Measurements from ENCODE around the gene ADAMTSL2.

The ADAMTSL2 gene

DNA sequence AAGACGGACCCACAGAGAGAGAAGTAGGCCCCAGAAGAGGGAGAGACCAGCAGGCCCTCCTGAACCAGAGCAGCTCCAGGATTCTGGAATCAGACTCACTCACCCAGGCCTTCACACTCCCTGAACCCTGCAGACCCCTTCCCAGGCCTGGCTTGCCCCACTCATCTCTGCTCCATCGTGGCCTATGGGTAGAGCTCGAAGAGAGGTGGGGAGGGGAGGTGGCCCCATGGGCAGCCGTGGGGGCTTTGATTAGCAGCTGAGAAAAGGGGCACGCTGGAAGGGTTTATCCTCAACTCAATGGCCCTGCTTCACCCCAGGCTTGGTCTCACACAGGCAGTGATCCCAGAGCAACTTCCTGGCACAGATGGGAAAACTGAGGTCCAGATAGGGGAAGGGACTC, 10.4 kb upstream of the ADAMTSL2 start:
- no peaks in the 10 kb centered on the region for H3K9me3 ChIP-seq (ENCODE audit: insufficient read depth, low read length)
- no peaks in the 10 kb centered on the region for H3K79me2 ChIP-seq (ENCODE audit: insufficient read depth, low read length)
- no peaks in the 10 kb centered on the region for H4K20me1 ChIP-seq (ENCODE audit: low read depth, low read length)
- no peaks in the 10 kb centered on the region for H3K27me3 ChIP-seq (ENCODE audit: low read length)
- TF ChIP-seq, protein P1, sequence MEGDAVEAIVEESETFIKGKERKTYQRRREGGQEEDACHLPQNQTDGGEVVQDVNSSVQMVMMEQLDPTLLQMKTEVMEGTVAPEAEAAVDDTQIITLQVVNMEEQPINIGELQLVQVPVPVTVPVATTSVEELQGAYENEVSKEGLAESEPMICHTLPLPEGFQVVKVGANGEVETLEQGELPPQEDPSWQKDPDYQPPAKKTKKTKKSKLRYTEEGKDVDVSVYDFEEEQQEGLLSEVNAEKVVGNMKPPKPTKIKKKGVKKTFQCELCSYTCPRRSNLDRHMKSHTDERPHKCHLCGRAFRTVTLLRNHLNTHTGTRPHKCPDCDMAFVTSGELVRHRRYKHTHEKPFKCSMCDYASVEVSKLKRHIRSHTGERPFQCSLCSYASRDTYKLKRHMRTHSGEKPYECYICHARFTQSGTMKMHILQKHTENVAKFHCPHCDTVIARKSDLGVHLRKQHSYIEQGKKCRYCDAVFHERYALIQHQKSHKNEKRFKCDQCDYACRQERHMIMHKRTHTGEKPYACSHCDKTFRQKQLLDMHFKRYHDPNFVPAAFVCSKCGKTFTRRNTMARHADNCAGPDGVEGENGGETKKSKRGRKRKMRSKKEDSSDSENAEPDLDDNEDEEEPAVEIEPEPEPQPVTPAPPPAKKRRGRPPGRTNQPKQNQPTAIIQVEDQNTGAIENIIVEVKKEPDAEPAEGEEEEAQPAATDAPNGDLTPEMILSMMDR (IDR thresholded peaks at IDR 0.05; ENCODE audit: insufficient read depth, low read length, poor library complexity, severe bottlenecking), result no peak
- no peak for TF ChIP-seq EZH2phosphoT487 (conservative IDR thresholded peaks at IDR 0.05; ENCODE audit: low read length)
- H3K36me3 ChIP-seq (ENCODE audit: low read length), result no peaks in the 10 kb centered on the region
- H2AFZ ChIP-seq (ENCODE audit: low read depth, low read length, severe bottlenecking), result no peak overlapping the region
- no peaks in the 10 kb centered on the region for H3K9me2 ChIP-seq (replicated peaks; ENCODE audit: insufficient read depth, low read length)
- no peak overlapping the region for H3K27ac ChIP-seq (ENCODE audit: low read depth, low read length)
- no peak overlapping the region for H3K4me2 ChIP-seq (ENCODE audit: low read depth, low read length, poor library complexity, severe bottlenecking)
- no peaks in the 10 kb centered on the region for H3F3A ChIP-seq (ENCODE audit: insufficient read depth)
- H3K9ac ChIP-seq (ENCODE audit: low read length), result no peak overlapping the region
- no peak overlapping the region for H3K4me3 ChIP-seq (ENCODE audit: insufficient read depth, low read length, poor library complexity, severe bottlenecking)

DNA sequence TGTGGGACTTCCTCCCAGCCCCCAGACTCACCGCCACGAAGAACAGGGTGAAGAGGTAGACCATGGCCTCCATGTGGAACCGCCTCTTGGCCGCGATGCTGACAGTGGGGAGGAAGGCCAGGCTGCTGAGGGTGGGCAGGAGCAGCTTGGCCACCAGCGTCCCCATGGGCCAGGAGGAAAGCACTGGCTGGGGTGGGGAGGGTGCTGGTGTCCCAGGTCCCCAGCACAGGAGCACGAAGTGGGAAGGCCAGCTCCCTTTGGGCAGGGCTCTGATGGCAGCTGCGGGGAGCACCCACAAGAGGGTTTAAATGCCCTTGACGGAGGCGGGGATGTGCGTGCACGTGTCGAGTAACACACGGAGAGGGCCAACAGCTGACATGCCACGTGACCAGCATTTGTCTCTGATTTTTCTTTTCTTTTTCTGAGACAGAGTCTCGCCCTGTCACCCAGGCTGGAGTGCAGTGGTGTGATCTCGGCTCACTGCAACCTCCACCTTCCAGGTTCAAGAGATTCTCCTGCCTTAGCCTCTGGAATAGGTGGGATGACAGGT, 9.8 kb upstream of the ADAMTSL2 start, which contains the start of gene MYMK:
TSS of gene MYMK (minus strand) at position 281 of the 550 bp plus-strand sequence. CDS start at position 166, 115 bp downstream.
- TF ChIP-seq, protein P1 (IDR thresholded peaks at IDR 0.05; ENCODE audit: insufficient read depth, low read length, poor library complexity, severe bottlenecking), result no peak
- TF ChIP-seq EZH2phosphoT487 (conservative IDR thresholded peaks at IDR 0.05; ENCODE audit: low read length), result no peak
- no peaks in the 10 kb centered on the region for H3K36me3 ChIP-seq (ENCODE audit: low read length)
- no peak within 1 kb of the TSS for H3K4me2 ChIP-seq (ENCODE audit: low read depth, low read length, poor library complexity, severe bottlenecking)
- H3K4me3 ChIP-seq (ENCODE audit: insufficient read depth, low read length, poor library complexity, severe bottlenecking), result no peak within 1 kb of the TSS
- H3K9ac ChIP-seq (ENCODE audit: low read length), result no peak within 1 kb of the TSS
- no peaks in the 10 kb centered on the region for H3K27me3 ChIP-seq (ENCODE audit: low read length)
- no peaks in the 10 kb centered on the region for H3F3A ChIP-seq (ENCODE audit: insufficient read depth)
- no peaks in the 10 kb centered on the region for H3K9me3 ChIP-seq (ENCODE audit: insufficient read depth, low read length)
- no peak within 1 kb of the TSS for H2AFZ ChIP-seq (ENCODE audit: low read depth, low read length, severe bottlenecking)
- H4K20me1 ChIP-seq (ENCODE audit: low read depth, low read length), result no peaks in the 10 kb centered on the region
- H3K79me2 ChIP-seq (ENCODE audit: insufficient read depth, low read length), result no peaks in the 10 kb centered on the region
- no peak within 1 kb of the TSS for H3K27ac ChIP-seq (ENCODE audit: low read depth, low read length)
- no peaks in the 10 kb centered on the region for H3K9me2 ChIP-seq (replicated peaks; ENCODE audit: insufficient read depth, low read length)

DNA sequence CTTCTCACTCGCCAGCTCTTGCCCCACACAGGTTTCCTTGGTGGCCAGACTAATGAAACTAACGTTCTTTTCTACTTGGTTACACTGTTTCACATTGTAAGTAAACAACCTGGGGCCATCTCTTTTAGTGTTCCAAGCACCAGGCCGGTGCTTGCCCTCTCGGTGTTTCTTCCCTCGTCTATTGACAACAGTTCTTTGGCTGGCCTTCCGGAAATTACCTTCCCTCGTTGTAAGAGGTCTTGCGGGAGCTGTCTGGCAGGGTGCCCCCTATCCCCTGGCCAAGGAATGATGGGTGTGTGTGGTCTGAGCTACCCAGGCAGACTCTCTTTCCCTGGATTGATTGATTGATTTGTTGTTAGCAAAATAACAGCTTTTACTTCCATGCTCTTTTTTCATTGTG, 8.8 kb upstream of the ADAMTSL2 start:
- no peaks in the 10 kb centered on the region for H4K20me1 ChIP-seq (ENCODE audit: low read depth, low read length)
- H3K27me3 ChIP-seq (ENCODE audit: low read length), result no peaks in the 10 kb centered on the region
- no peaks in the 10 kb centered on the region for H3K36me3 ChIP-seq (ENCODE audit: low read length)
- no peak overlapping the region for H3K27ac ChIP-seq (ENCODE audit: low read depth, low read length)
- TF ChIP-seq, protein P1 (IDR thresholded peaks at IDR 0.05; ENCODE audit: insufficient read depth, low read length, poor library complexity, severe bottlenecking), result no peak
- TF ChIP-seq EZH2phosphoT487 (conservative IDR thresholded peaks at IDR 0.05; ENCODE audit: low read length), result no peak
- no peak overlapping the region for H3K9ac ChIP-seq (ENCODE audit: low read length)
- H3K9me2 ChIP-seq (replicated peaks; ENCODE audit: insufficient read depth, low read length), result no peaks in the 10 kb centered on the region
- H3F3A ChIP-seq (ENCODE audit: insufficient read depth), result no peaks in the 10 kb centered on the region
- H3K9me3 ChIP-seq (ENCODE audit: insufficient read depth, low read length), result no peaks in the 10 kb centered on the region
- H3K4me3 ChIP-seq (ENCODE audit: insufficient read depth, low read length, poor library complexity, severe bottlenecking), result no peak overlapping the region
- H3K4me2 ChIP-seq (ENCODE audit: low read depth, low read length, poor library complexity, severe bottlenecking), result no peak overlapping the region
- H2AFZ ChIP-seq (ENCODE audit: low read depth, low read length, severe bottlenecking), result no peak overlapping the region
- H3K79me2 ChIP-seq (ENCODE audit: insufficient read depth, low read length), result no peaks in the 10 kb centered on the region
